ENCODE results near the gene COG8. TPM values are rescaled to one million over a fixed set of nuclear protein-coding genes. Genes with fewer than 3 reads are reported as not detected.

COG8 gene
- total RNA-seq, 1 experiment from 2014 or later, result 41.9 TPM

- ChIA-PET POLR2A (ENCODE audit: unreplicated experiment) (interaction anchor here (0.5 kb wide), 1 partner anchor 1176 kb away, joined by 3 read pairs; no protein-coding TSS in a partner anchor), CTCF (no interaction called here)
- intact Hi-C loops (cut with micrococcal nuclease; ENCODE audit: unreplicated experiment), result no loop called here
- Histone ChIP-seq H4K20me1 (ENCODE audit: insufficient read depth) (peaks cover 65% of the 10 kb centered on the region), H3F3A (ENCODE audit: insufficient read depth, low read depth) (peaks cover 26% of the 10 kb centered on the region; the same call in 1 of the 2 replicates), H3K4me1 (replicated peaks; ENCODE audit: insufficient read depth) (peaks cover 24% of the 10 kb centered on the region), H3K4me3 (no peak overlapping the region), H3K79me2 (ENCODE audit: low read depth) (peaks cover 59% of the 10 kb centered on the region), H3K9me2 (ENCODE audit: insufficient read depth) (no peaks in the 10 kb centered on the region), H2AFZ (no peak overlapping the region), H3K27me3 (ENCODE audit: insufficient read depth, low read depth) (no peaks in the 10 kb centered on the region), H3K36me3 (ENCODE audit: low read depth) (peaks cover 18% of the 10 kb centered on the region), H3K4me2 (no peak overlapping the region), H3K27ac (no peak overlapping the region), H3K9me3 (ENCODE audit: insufficient read depth, low read depth) (no peaks in the 10 kb centered on the region)
- no peak for DNase-seq
- no TSS peak for BruUV-seq (replicated peaks)
- no peak for TF ChIP-seq CTCF (conservative IDR thresholded peaks at IDR 0.05)
- no peak for TF ChIP-seq EZH2 (IDR thresholded peaks at IDR 0.05; ENCODE audit: low read depth)
These were observed 15.9 kb downstream of the COG8 start for GRCh38 chr16:69323415-69323814.

- no peak overlapping the region for H2AFZ ChIP-seq
- no peak for DNase-seq
- peaks cover 57% of the 10 kb centered on the region for H4K20me1 ChIP-seq (ENCODE audit: insufficient read depth)
- H3K36me3 ChIP-seq (ENCODE audit: low read depth), result peaks cover 10% of the 10 kb centered on the region; the same call in 1 of the 2 replicates
- H3K4me3 ChIP-seq, result no peak overlapping the region
- ChIA-PET CTCF (no interaction called here), POLR2A (ENCODE audit: unreplicated experiment) (no interaction called here)
- no TSS peak for BruUV-seq (replicated peaks)
- no peak overlapping the region for H3K4me2 ChIP-seq
- TF ChIP-seq EZH2 (IDR thresholded peaks at IDR 0.05; ENCODE audit: low read depth), result no peak
- no peak for TF ChIP-seq CTCF (conservative IDR thresholded peaks at IDR 0.05)
- H3K79me2 ChIP-seq (ENCODE audit: low read depth), result peaks cover 48% of the 10 kb centered on the region
- no peaks in the 10 kb centered on the region for H3K9me2 ChIP-seq (ENCODE audit: insufficient read depth)
- intact Hi-C loops (cut with micrococcal nuclease; ENCODE audit: unreplicated experiment), result no loop called here
- peaks cover 26% of the 10 kb centered on the region; the same call in 1 of the 2 replicates for H3F3A ChIP-seq (ENCODE audit: insufficient read depth, low read depth)
- H3K27ac ChIP-seq, result no peak overlapping the region
- H3K27me3 ChIP-seq (ENCODE audit: insufficient read depth, low read depth), result no peaks in the 10 kb centered on the region
- H3K4me1 ChIP-seq (replicated peaks; ENCODE audit: insufficient read depth), result peaks cover 13% of the 10 kb centered on the region
- H3K9me3 ChIP-seq (ENCODE audit: insufficient read depth, low read depth), result no peaks in the 10 kb centered on the region
These were observed 17.0 kb downstream of the COG8 start for GRCh38 chr16:69322343-69322742.

- TF ChIP-seq EZH2 (IDR thresholded peaks at IDR 0.05; ENCODE audit: low read depth) (no peak), CTCF (conservative IDR thresholded peaks at IDR 0.05) (no peak)
- Histone ChIP-seq H3F3A (ENCODE audit: insufficient read depth, low read depth) (peaks cover 17% of the 10 kb centered on the region; the same call in 1 of the 2 replicates), H4K20me1 (ENCODE audit: insufficient read depth) (peaks cover 44% of the 10 kb centered on the region), H3K4me1 (replicated peaks; ENCODE audit: insufficient read depth) (peaks cover 2% of the 10 kb centered on the region), H3K27me3 (ENCODE audit: insufficient read depth, low read depth) (no peaks in the 10 kb centered on the region), H3K27ac (no peak overlapping the region), H3K4me2 (no peak overlapping the region), H3K9me3 (ENCODE audit: insufficient read depth, low read depth) (no peaks in the 10 kb centered on the region), H3K4me3 (no peak overlapping the region), H3K9me2 (ENCODE audit: insufficient read depth) (no peaks in the 10 kb centered on the region), H3K79me2 (ENCODE audit: low read depth) (peaks cover 36% of the 10 kb centered on the region), H2AFZ (no peak overlapping the region), H3K36me3 (ENCODE audit: low read depth) (peaks cover 5% of the 10 kb centered on the region; the same call in 1 of the 2 replicates)
- ChIA-PET CTCF (no interaction called here), POLR2A (ENCODE audit: unreplicated experiment) (interaction anchor here (0.6 kb wide), 1 partner anchor 167 kb away, joined by 3 read pairs; no protein-coding TSS in a partner anchor)
- intact Hi-C loops (cut with micrococcal nuclease; ENCODE audit: unreplicated experiment), result no loop called here
- no TSS peak for BruUV-seq (replicated peaks)
- no peak for DNase-seq
These were observed 18.3 kb downstream of the COG8 start for GRCh38 chr16:69321080-69321479.
